ENCODE measurements around the gene LUM.

LUM gene

DNA sequence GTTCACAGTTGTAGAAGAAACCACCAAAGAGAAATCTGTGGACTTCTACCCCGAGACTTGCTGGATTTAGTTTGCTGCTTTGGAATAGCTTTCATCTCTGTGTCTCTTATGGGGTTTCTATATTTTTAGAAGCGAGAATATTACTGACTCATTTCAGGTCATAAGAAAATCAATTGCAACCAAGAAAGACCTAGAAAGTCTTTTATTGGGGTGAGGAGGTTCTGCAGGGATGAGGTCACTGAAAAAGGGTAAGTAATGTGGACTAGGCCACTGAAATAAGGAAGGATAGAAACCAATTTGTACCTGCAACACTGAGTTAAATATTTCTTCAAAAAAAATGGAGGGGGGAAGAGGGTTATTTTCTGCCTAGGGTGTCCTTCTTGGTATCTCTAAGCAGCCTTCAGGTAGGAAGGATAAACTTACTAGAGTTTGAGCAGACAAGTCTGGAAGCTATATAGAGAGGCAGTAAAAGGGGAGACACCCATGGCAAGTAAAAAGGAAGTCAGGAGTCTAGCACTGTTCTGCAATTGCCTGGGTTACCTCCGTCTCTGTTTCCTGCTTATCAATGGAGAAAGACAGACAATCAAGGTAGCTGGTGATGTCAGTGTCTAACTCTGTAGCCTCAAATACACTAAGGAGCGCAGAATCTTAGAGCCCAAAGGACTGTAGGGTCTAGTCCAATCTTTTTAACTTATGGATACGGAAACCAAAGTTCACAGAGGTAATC lies 33.9 kb downstream of the LUM start:
- DNase-seq (ENCODE audit: low read depth in 1 of 2, low spot score in 1 of 2): no peak

DNA sequence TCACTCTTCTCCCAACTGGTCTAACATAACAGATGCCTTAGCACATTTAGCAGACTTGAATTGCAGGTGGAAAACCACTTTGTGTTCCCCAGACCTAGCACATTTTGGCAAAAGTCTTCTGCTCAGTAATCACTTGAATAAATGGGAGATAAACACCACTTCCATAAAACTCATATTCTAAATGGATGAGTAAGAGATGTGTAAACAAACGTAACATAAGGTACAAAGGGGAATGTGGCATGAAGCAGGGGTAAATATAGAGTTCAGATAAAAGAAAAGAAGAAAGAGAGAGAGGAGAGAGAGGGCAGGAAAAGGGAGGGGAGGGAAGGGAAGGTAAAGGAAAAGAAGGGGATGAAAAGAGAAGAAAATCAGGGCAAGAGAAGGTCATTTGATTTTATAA lies 36.4 kb downstream of the LUM start:
- DNase-seq (ENCODE audit: low read depth in 1 of 2, low spot score in 1 of 2): no peak

DNA sequence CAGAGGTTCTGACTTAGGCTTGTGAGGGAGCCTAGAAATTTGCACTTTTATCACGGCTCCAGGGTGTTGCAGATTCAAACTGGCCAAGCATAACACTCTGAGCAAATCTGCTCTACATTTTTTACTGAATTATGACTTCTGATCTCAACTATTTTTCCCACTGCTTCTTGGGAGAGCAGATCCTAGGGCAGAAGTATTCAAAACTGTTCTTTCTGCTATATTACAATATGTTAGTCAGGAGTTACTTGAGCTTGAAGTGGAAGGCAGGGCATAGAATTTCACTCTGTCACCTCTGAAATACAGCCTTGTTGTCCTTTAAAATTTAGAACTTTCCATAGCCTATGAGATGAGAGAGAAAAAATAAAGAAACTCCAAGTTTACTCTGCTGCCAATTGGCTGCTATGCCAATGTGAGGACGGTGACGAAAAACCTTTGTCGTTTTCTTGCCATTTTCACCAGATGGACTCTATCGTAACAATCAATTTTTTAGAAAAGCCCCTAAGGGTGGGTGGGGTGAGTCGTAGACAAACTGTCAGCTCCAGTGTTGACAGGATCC lies 37.1 kb downstream of the LUM start:
- DNase-seq (ENCODE audit: low read depth in 1 of 2, low spot score in 1 of 2): no peak

DNA sequence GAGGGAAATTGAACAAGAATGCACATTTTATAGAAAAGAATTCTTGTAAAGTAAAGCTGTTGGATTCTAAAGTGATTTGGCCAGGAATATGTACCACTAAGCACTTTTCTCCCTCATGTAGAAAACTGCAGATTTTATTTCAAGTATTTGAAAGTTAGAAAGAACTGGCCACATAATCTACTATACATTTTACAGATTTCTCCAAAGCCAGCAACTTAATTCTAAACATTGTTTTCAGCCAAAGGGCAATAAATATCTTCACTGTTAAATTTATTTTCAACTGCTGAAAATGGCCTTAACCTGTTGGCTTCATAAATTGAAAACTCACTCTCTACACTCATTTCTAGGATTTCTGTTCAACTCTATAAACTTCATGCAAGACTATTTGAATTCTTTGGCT lies 37.9 kb downstream of the LUM start:
- no peak for DNase-seq (ENCODE audit: low read depth in 1 of 2, low spot score in 1 of 2)

DNA sequence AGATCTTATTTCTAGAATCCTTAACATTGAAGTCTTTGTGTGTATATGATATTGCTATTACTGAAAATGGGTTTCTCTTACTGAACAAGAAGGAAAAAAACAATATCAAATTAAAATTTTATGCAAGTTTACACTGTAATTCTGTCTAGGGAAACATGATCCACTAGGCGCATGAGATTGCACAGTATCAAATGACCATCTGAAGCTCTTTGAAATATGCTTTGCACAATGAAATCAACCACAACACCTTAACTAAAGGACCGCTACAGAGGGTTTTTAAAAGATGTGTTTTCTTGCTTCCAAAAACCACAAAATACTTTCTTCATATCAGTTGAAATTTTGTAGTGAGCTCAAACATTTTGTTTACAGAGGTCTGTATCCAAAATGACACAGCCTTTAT lies 38.4 kb downstream of the LUM start:
- DNase-seq (ENCODE audit: low read depth in 1 of 2, low spot score in 1 of 2): no peak

DNA sequence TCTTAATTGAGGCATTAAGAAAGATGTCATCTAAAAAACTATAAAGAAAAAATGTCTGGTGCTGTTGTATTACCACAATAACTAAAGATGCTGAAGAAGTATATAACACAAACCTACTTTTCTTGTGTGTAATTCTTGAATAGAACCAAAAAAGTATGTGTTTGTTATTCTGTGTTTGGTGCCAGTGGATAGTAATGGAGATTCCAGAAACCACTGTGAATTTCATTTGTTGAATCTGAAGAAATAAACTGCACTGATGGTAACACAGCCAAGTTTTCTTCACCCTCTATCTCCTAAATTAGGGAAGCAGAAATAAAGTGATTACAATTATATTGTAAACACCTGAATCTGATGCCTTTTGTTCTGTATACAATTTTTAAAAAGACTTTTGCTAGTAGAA lies 40.4 kb downstream of the LUM start:
- DNase-seq (ENCODE audit: low read depth in 1 of 2, low spot score in 1 of 2): no peak

DNA sequence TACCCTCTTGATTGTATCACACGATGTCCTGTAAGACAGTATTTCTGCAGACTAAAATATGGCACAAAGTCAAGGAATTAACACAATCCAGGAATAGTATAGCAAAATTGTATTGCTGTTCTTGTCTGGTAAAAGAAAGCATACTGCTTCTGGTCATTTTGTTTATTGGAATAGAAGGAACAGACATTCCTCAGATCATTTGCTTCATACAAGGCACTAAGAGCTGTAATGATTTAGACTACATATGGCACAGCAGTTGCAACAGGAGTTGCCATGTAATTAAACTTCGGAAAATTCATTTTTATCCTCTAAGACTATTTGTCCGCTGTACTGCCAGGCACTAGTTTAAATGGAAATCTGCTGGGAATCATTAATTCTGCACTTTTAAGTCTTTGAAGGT lies 45.9 kb downstream of the LUM start:
- DNase-seq (ENCODE audit: low read depth in 1 of 2, low spot score in 1 of 2): no peak

DNA sequence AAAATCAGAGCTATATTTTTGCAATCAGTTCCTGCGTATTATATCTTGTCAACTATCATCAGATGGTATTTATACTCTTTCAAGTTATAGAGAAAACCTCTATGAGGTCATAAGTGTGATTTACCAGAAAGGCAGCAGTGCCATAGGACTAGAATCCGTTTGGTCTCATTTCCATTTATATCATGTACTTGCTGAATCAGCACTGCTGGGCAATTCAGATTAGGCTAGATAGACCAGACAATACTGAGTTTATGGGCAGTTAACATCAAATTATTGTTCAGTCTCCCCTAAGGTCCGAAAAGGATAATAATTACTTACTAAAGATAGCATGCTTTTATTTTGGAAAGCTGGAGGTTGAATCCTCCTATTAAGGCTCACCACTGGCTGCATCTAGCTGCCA lies 46.7 kb downstream of the LUM start:
- DNase-seq (ENCODE audit: low read depth in 1 of 2, low spot score in 1 of 2): no peak

DNA sequence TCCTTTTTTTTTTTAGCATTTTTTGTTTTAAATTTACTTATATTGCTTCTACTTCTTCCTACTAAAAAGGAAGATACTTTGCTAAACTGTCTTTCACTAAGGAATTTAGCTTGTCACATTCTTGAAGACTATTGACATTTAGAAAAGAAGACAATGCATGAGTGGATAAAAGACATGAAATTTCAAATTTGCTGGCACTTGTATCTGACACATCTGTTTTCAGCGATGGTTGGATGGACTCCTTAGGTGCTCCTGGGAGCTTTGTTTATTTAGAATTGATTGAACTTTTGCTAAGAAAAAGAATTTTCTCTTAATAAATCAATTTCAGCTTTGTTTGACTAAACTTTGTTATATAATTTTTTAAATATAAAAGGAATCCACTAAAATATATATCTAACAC lies 50.2 kb downstream of the LUM start:
- no peak for DNase-seq (ENCODE audit: low read depth in 1 of 2, low spot score in 1 of 2)

DNA sequence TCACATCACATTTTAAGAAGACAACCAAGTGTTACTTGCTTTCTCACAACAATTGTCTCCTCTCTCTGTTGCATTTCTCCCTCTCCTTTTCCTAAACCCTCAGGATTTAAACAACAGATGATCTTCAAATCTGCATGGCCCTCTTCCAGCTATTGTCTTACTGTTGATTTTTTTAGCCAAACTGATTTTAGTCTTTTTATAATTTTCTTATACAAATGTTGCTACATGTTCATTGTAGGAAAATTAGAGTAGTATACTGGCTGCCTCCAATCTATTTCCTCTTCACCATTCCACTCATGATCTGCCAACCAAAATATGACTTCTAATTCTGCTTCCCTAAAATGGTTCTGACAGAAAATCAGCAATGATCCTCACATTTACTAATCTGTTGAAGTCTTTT lies 52.1 kb downstream of the LUM start:
- DNase-seq (ENCODE audit: low read depth in 1 of 2, low spot score in 1 of 2): no peak

DNA sequence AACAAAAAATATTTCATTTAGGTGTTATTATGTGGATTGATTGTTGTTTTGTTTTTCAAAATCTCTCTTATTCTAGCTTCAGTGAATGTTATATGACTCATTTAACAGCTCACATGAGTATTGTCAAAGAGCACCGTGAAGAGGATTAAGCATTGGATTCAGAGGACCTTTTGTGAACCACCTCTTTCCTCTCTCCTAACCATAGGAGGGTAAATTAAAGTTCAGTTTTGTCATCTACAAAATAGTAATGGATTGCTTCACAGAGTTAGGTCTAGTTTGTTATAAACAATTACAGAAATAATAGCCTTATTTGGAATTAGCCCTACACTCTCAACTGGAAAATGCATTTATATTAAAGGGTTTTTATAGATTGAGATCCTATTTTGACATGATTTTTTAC lies 52.5 kb downstream of the LUM start:
- DNase-seq (ENCODE audit: low read depth in 1 of 2, low spot score in 1 of 2): no peak

DNA sequence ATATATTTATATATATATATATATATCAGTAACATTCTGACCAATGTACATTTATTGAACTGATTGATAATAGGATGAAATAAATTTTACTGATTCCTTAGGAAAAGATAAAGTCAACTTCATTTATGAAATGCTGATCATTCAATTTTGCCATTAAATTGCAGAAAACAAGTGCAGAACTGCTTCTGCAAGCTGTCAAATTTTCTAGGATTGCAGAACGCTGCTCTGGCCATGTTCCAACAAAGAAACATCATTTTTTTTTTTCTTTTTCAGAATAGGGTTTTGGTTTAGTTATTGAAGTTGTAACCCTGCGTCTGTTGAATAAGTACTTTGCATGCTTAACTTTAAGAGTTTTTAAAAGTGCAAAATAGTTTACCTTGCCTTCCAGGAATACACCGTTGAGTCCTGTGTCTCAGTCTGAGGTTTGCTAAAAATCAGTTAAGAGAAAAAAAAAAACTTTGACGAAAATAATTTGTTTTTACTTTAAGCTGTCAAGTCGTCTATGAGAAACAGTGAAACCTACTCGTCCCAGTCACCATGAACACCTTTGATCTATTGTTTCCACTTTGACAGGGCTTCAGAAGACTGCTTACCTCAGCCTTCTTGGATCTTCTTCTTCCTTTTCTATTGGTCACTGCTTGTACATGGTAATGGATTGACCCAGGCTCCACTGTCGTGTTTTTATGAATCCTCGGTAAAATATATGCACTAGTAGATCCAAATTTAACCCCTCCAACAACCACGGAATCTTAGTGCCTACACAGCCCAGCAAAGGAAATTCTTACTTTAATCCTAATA lies 53.7 kb downstream of the LUM start, which contains the start of gene KERA:
Gene KERA (minus strand): TSS at position 657 of the 798 bp plus-strand sequence. CDS start 1,743 bp downstream, outside the sequence.
- no peak for DNase-seq (ENCODE audit: low read depth in 1 of 2, low spot score in 1 of 2)

DNA sequence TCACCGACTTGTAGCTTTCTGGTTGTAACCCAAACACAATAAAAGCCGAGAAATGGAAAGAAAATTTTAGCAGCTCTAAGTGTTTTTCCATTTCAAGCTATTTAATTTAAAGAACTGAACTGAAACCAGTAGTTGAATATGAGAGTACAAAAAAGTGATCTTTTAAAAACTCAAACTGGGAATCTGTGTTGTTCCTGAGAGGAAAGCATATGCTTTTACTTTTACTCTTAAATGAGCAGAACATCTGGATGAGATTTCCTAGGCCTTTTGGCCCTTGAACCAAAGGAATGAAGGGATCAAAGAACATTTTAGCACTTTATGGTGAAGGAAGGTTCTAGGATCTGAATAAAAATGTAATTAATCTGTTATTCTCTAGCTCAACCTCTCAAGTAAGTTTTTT lies 54.8 kb downstream of the LUM start:
- DNase-seq (ENCODE audit: low read depth in 1 of 2, low spot score in 1 of 2): no peak

DNA sequence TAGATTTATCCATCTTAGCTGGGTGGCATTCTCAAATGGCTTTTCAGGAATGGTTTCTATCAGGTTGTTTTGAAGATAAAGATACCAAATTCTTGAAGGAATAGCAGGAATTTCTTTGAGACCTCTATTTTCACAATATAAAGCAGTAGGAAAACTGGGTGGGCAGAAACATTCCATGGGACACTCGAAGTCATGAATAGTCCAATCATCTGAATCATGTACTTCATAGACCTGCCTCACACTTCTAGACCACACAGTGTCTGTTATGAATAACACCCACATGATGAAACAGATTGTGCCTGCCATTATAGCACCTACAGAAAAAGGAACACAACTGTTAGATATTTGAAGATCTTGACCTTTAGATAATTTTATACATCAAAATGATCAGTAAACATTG lies 55.3 kb downstream of the LUM start:
- DNase-seq (ENCODE audit: low read depth in 1 of 2, low spot score in 1 of 2): no peak

DNA sequence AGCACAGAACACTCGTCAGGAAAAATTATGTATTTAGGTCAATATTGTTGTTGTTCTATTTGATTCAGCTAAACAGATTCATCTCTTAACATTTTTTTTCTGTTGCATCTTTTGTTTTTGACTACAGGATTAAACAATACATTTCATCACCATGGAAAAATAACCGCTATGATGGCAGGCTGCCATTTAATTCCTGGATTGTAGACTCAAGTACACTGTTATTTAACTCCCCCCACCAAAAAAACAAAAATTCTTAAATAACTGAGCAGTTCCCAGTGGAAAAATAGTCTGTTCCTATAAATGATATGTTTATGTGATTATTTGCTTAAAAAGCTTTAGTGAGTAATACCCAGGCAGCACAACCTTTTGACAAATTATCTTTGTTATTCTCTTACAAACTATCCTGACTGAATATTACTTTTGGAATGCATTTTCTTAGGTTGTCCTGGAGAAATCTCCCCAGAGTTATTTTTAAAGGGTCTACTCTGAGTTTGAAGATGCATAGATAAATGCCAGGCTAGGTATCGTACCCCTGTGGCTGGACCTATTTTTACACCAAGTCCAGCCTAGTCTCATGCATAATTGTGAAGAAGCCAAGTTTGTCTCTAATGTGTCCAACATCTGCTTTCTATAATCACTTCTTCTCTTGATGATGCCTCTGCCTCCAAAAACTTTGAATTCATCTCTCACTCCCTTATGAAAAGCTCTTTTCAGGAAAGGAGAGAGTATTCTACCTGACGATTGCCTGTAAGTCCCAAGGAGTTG lies 57.2 kb downstream of the LUM start:
- no peak for DNase-seq (ENCODE audit: low read depth in 1 of 2, low spot score in 1 of 2)
